Measurements from ENCODE around the gene LITAF.

DNA sequence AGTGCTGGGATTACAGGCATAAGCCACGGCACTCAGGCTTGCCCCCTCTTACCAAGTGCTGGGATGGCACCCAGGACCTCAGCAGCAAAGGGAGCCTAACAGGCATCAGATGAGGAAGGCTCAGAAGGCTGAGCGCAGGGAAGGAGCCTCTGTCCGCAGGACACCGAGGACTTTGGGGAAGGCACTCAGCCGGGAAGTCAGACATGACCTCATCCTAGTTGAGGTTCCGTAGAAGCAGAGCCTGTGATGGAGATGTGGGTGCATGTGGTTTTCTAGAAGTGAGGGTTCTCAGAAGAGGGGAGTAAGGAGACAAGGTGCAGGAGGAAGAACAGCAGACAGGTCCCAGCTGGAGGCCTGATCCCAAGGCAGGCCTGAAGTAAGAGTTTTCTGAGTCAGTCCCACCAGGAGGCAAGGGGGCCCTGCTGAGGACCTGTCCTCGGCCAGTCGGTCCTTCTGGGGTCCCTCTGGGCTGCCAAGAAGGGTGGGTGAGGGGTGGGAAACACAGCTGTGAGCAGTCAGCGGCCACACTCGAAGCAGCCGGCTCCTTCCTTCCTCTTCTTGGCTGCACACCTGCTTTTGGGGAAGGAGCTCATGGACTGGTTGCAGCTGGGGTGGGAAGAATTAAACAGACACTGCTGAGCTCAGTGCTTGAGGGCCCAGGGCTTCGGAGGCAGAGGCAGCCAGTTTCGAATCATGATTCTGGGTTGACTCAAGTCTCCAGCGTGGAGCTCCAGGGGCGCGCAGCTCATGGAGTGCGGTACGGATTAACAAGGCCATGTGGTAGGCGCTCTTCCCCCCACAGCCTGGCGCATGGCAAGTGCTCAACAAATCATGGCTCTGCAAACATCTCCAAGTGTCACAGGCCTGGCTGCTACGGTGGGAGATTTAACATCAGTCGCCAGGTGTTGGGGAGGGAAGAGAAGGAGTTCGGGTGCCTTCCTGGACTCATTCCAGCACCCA is 42.6 kb upstream of the LITAF start:
- no peak for TF ChIP-seq POLR2A (IDR thresholded peaks at IDR 0.05; ENCODE audit: low read length)
- no peak for TF ChIP-seq GATA1 (IDR thresholded peaks at IDR 0.05; ENCODE audit: low read depth, low read length)
